ENCODE measurements around the gene PEX11B. TPM values are rescaled to one million over a fixed set of nuclear protein-coding genes. Genes with fewer than 3 reads are reported as not detected.
"Not testable (repeated sequence)": the region's sequence is repeated elsewhere in the genome, so short reads cannot be mapped to it uniquely, and the experiment has no call there.

The PEX11B gene
- polyA plus RNA-seq, 1 donor: 33.6 TPM

DNA sequence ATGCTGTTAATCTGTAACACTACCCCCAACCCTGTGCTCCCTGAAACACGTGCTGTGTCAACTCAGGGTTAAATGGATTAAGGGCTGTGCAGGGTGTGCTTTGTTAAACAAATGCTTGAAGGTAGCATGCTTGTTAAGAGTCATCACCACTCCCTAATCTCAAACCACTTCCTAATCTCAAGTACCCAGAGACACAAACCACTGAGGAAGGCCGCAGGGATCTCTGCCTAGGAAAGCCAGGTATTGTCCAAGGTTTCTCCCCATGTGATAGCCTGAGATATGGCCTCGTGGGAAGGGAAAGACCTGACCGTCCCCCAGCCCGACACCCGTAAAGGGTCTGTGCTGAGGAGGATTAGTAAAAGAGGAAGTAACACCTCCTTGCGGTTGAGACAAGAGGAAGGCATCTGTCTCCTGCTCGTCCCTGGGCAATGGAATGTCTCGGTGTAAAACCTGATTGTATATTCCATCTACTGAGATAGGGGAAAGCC, 14.0 kb upstream of the PEX11B start:
- not testable (repeated sequence) for H3K27ac ChIP-seq (ENCODE audit: low read length); H3K4me3 ChIP-seq (ENCODE audit: low read length); H3K27me3 ChIP-seq (ENCODE audit: control insufficient read depth, insufficient read depth, low read length); DNase-seq; H3K9me3 ChIP-seq (ENCODE audit: control insufficient read depth, low read depth, low read length); H3K4me1 ChIP-seq (ENCODE audit: control insufficient read depth, insufficient read depth, low read length); H3K36me3 ChIP-seq (ENCODE audit: control insufficient read depth, insufficient read depth, low read length)
- no CpG with 5 or more reads among the region's 9 CpGs for WGBS (ENCODE audit: insufficient coverage, low lambda C conversion rate)

DNA sequence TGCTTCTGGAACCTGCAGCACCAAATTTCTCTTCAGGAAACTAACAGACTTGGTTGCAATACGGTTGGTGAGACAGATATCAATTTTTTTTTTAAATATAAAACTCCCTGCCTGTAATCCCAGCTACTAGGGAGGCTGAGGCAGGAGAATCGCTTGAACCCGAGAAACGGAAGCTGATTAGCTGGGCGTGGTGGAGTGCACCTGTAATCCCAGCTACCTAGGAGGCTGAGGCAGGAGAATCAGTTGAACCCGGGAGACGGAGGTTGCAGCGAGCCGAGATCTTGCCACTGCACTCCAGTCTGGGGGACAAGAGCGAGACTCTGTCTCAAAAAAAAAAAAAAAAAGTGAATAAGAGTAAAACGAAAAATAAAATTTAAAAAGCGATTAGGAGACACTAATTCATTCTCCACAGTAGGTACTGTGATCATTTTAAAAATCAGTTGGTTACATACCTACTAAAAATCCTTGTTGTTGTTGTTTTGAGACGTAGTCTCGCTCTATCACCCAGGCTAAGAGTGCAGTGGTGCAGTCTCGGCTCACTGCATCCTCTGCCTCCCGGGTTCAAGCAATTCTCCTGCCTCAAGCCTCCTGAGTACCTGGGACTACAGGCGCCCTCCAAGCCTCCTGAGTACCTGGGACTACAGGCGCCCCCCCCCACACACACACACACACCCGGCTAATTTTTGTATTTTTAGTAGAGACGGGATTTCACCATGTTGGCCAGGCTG, 9.6 kb upstream of the PEX11B start:
- Histone ChIP-seq H3K27ac (ENCODE audit: low read length) (peak overlapping the region; percentile 79), H3K4me3 (ENCODE audit: low read length) (peak overlapping the region; percentile 87), H3K4me1 (ENCODE audit: control insufficient read depth, insufficient read depth, low read length) (peaks cover 2% of the 10 kb centered on the region), H3K36me3 (ENCODE audit: control insufficient read depth, insufficient read depth, low read length) (peaks cover 11% of the 10 kb centered on the region), H3K27me3 (ENCODE audit: control insufficient read depth, insufficient read depth, low read length) (no peaks in the 10 kb centered on the region), H3K9me3 (ENCODE audit: control insufficient read depth, low read depth, low read length) (no peaks in the 10 kb centered on the region)
- DNase-seq: no peak
- 60% methylated on average over 2 of the region's 20 CpGs for WGBS (ENCODE audit: insufficient coverage, low lambda C conversion rate)

DNA sequence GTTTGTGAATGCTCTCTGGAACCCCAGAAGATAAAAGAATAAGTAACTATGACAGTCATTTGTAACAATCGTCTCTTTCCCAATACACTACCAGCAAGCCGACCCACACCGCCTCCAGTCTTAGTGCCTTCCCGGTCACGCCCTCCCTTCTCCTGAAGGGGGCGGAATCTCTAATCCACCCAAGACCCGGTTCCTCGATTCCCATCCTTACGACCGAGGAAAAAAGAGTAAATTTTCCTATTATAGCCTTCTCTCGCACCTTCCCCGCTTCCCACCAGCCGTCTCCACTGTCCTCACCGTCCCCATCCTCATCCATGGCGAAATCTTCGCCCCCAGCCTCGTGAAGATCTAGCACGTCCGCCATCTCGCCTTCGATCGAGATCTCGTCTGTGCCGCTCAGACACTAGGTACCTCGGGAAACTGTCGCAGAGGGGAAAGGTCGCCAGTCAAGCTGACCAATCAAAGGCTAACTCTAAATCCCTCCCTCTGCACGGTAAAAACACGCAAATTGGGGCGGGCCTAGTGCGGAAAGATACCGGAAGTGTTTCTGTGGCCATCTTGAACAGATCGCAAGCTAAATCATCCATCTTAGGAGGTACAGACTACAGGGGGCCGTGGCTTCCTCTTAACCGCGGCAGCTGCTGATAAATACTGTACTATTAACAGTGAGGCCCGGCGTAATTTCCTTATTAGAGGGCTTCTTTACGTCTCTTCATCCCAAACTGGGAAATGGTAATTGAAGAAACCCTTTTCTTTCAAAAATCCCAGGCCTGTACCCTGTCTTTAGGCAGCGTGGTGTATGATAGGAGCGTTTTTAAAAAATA, 8.8 kb upstream of the PEX11B start, which contains the start of gene RBM8A:
Gene RBM8A (minus strand): TSS at position 422 of the 824 bp plus-strand sequence. CDS start 58 bp downstream, at position 364.
- peaks cover 13% of the 10 kb centered on the region for H3K36me3 ChIP-seq (ENCODE audit: control insufficient read depth, insufficient read depth, low read length)
- H3K4me1 ChIP-seq (ENCODE audit: control insufficient read depth, insufficient read depth, low read length): peaks cover 2% of the 10 kb centered on the region
- H3K27ac ChIP-seq (ENCODE audit: low read length): peak within 1 kb of the TSS; percentile 79
- no CpG with 5 or more reads among the region's 41 CpGs for WGBS (ENCODE audit: insufficient coverage, low lambda C conversion rate)
- no peaks in the 10 kb centered on the region for H3K27me3 ChIP-seq (ENCODE audit: control insufficient read depth, insufficient read depth, low read length)
- DNase-seq: peak; percentile 99
- H3K4me3 ChIP-seq (ENCODE audit: low read length): peak within 1 kb of the TSS; percentile 87
- no peaks in the 10 kb centered on the region for H3K9me3 ChIP-seq (ENCODE audit: control insufficient read depth, low read depth, low read length)

DNA sequence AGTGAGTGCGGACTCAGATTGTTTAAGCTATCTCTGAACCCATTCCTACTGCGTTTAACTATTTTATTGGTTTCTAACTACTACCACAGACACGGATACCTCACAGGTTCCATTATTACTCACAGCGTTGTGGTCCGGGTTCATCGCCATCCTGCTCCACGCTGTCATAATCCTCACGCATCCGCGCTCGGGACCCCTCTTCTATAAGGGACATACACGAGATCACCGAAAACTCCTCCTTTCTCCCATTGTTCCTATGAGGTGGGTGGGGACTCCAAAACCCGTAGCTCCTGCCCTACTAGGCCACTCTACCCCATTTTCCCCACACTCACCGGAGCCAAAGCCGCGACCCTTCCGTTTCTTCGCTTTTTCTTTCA, 8.2 kb upstream of the PEX11B start:
- WGBS (ENCODE audit: insufficient coverage, low lambda C conversion rate): 0% methylated on average over 4 of the region's 19 CpGs
- H3K9me3 ChIP-seq (ENCODE audit: control insufficient read depth, low read depth, low read length): no peaks in the 10 kb centered on the region
- H3K4me3 ChIP-seq (ENCODE audit: low read length): peak overlapping the region; percentile 87
- peaks cover 2% of the 10 kb centered on the region for H3K4me1 ChIP-seq (ENCODE audit: control insufficient read depth, insufficient read depth, low read length)
- H3K27me3 ChIP-seq (ENCODE audit: control insufficient read depth, insufficient read depth, low read length): no peaks in the 10 kb centered on the region
- H3K27ac ChIP-seq (ENCODE audit: low read length): peak overlapping the region; percentile 79
- H3K36me3 ChIP-seq (ENCODE audit: control insufficient read depth, insufficient read depth, low read length): peaks cover 13% of the 10 kb centered on the region
- no peak for DNase-seq

DNA sequence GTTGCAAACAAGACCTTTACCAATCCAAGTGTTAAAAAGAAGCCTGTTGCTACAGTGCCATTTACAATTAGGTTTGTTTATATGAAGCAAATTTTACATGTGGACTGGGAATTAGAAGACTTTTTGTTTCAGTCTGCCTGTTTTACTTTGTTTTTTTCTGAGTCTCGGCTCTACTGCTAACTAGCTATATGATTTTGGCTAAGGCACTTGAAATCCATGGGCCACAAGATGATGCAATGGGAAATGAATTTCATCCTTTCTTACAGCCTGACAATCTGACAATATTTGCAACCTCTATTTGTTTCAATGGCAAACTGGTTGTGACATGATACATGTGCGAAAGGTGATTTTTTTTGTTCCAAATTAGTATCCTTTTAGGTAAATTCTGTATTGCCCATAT, 3.7 kb upstream of the PEX11B start:
- Histone ChIP-seq H3K27me3 (ENCODE audit: control insufficient read depth, insufficient read depth, low read length) (no peaks in the 10 kb centered on the region), H3K36me3 (ENCODE audit: control insufficient read depth, insufficient read depth, low read length) (peaks cover 13% of the 10 kb centered on the region), H3K9me3 (ENCODE audit: control insufficient read depth, low read depth, low read length) (no peaks in the 10 kb centered on the region), H3K4me1 (ENCODE audit: control insufficient read depth, insufficient read depth, low read length) (peaks cover 9% of the 10 kb centered on the region), H3K27ac (ENCODE audit: low read length) (no peak overlapping the region), H3K4me3 (ENCODE audit: low read length) (no peak overlapping the region)
- no peak for DNase-seq
- WGBS (ENCODE audit: insufficient coverage, low lambda C conversion rate): 100% methylated on average over 2 of the region's 2 CpGs

DNA sequence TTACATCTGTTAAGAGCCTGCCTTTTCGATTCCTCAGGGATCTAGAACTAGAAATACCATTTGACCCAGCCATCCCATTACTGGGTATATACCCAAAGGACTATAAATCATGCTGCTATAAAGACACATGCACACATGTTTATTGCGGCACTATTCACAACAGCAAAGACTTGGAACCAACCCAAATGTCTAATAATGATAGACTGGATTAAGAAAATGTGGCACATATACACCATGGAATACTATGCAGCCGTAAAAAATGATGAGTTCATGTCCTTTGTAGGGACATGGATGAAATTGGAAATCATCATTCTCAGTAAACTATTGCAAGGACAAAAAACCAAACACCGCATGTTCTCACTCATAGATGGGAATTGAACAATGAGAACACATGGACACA, 1.8 kb upstream of the PEX11B start:
- H3K27me3 ChIP-seq (ENCODE audit: control insufficient read depth, insufficient read depth, low read length); H3K4me3 ChIP-seq (ENCODE audit: low read length); H3K9me3 ChIP-seq (ENCODE audit: control insufficient read depth, low read depth, low read length); H3K4me1 ChIP-seq (ENCODE audit: control insufficient read depth, insufficient read depth, low read length); DNase-seq; H3K27ac ChIP-seq (ENCODE audit: low read length): not testable (repeated sequence)
- H3K36me3 ChIP-seq (ENCODE audit: control insufficient read depth, insufficient read depth, low read length): peaks cover 13% of the 10 kb centered on the region
- WGBS (ENCODE audit: insufficient coverage, low lambda C conversion rate): no CpG with 5 or more reads among the region's 4 CpGs

DNA sequence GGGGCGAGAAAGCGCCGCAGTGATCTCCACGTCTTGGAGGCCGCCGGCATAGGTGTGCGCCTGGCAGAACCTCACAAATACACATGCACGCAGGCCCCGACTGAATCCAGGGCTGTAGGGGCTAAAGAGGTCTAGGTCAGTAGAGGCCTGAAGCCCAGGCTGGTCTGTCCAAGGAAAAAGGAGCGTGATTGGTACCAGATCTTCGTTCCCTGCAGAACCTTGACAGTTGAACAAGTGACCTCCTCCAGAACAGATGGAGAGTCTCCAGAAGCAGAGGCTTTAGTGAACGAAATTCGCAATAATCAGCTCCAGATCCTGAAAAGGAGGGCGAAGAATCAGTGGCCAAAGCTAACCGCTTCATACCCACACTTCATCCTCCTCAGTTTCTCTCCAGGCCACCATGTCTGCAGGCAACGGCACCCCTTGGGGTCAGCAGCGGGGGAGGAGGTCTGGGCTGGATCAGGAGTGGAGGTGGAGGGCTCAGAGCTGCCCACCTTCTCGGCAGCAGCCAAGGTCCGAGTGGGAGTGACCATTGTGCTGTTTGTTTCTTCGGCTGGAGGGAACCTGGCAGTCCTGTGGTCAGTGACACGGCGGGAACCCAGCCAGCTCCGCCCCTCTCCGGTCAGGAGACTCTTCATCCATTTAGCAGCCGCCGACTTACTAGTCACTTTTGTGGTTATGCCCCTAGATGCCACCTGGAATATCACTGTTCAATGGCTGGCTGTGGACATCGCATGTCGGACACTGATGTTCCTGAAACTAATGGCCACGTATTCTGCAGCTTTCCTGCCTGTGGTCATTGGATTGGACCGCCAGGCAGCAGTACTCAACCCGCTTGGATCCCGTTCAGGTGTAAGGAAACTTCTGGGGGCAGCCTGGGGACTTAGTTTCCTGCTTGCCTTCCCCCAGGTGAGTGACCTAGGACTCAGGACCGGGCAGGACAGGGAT, 749 bp upstream of the PEX11B start:
- peaks cover 9% of the 10 kb centered on the region for H3K4me1 ChIP-seq (ENCODE audit: control insufficient read depth, insufficient read depth, low read length)
- WGBS (ENCODE audit: insufficient coverage, low lambda C conversion rate): no CpG with 5 or more reads among the region's 33 CpGs
- H3K27ac ChIP-seq (ENCODE audit: low read length): peak overlapping the region; percentile 91
- peak; percentile 29 to 67 for DNase-seq
- H3K9me3 ChIP-seq (ENCODE audit: control insufficient read depth, low read depth, low read length): no peaks in the 10 kb centered on the region
- peaks cover 13% of the 10 kb centered on the region for H3K36me3 ChIP-seq (ENCODE audit: control insufficient read depth, insufficient read depth, low read length)
- H3K4me3 ChIP-seq (ENCODE audit: low read length): peak overlapping the region; percentile 88
- no peaks in the 10 kb centered on the region for H3K27me3 ChIP-seq (ENCODE audit: control insufficient read depth, insufficient read depth, low read length)

DNA sequence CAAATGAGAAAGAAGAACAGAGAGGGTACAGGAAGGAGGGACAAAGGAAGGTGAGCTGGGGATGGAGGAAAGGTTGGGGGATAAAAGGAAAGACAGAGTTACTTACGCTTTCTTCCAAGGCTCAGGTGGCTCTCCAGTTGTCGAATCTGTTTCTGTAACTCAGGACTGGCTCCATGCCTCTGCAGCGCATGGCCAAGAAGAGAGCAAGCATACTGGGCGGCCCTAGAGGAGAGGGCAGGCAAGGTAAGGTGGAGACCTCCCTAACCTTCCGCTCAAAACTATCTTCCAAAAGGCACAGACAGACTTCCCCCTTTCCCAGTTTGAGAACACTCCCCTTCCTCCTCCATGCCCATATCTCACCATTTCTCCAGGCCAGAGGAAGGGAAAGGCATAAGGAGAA, 922 bp downstream of the PEX11B start:
- Histone ChIP-seq H3K36me3 (ENCODE audit: control insufficient read depth, insufficient read depth, low read length) (peaks cover 12% of the 10 kb centered on the region), H3K27ac (ENCODE audit: low read length) (no peak overlapping the region), H3K27me3 (ENCODE audit: control insufficient read depth, insufficient read depth, low read length) (no peaks in the 10 kb centered on the region), H3K4me1 (ENCODE audit: control insufficient read depth, insufficient read depth, low read length) (peaks cover 9% of the 10 kb centered on the region), H3K9me3 (ENCODE audit: control insufficient read depth, low read depth, low read length) (no peaks in the 10 kb centered on the region), H3K4me3 (ENCODE audit: low read length) (peak overlapping the region; percentile 88)
- no peak for DNase-seq
- WGBS (ENCODE audit: insufficient coverage, low lambda C conversion rate): no CpG with 5 or more reads among the region's 5 CpGs

DNA sequence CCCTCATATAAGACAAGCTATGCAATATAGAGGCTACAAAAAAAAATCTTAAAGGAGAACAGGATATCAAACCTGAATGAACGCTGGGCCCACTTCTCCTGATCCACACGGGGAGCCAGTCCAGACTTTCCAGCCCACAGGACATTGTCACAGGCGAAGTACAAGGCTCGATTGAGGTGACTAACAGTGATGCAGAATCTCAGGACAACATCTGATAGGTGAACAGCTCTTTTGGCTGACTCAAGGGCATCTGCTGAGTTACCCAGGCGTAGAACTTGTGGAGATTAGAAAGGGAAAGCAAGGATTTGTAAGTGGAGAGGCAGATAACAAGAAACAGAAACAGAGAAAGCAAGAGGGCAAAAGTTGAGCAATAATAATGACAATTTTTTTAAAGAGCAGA, 1.8 kb downstream of the PEX11B start:
- WGBS (ENCODE audit: insufficient coverage, low lambda C conversion rate): 60% methylated on average over 1 of the region's 5 CpGs
- peaks cover 9% of the 10 kb centered on the region for H3K4me1 ChIP-seq (ENCODE audit: control insufficient read depth, insufficient read depth, low read length)
- no peaks in the 10 kb centered on the region for H3K27me3 ChIP-seq (ENCODE audit: control insufficient read depth, insufficient read depth, low read length)
- H3K9me3 ChIP-seq (ENCODE audit: control insufficient read depth, low read depth, low read length): no peaks in the 10 kb centered on the region
- H3K36me3 ChIP-seq (ENCODE audit: control insufficient read depth, insufficient read depth, low read length): peaks cover 19% of the 10 kb centered on the region
- no peak overlapping the region for H3K27ac ChIP-seq (ENCODE audit: low read length)
- no peak for DNase-seq
- no peak overlapping the region for H3K4me3 ChIP-seq (ENCODE audit: low read length)
